ENCODE data around the gene AOPEP. TPM values are rescaled to one million over a fixed set of nuclear protein-coding genes. Genes with fewer than 3 reads are reported as not detected.

AOPEP gene
- total and polyA plus RNA-seq, 8 donors, result 73.9 to 407 (median 101) TPM

GRCh38 chr9:95076696-95077052 is 350.2 kb downstream of the AOPEP start:
- Histone ChIP-seq H3K27ac (peak overlapping the region; percentile 13 to 91 (median 81)), H3K4me3 (peak overlapping the region in 1 of 4 donors; percentile 17), H3K4me1 (peaks cover 72 to 100% (median 91%) of the 10 kb centered on the region in 4 donors), H3K9me3 (no peaks in the 10 kb centered on the region), H3K27me3 (no peaks in the 10 kb centered on the region), H3K36me3 (peaks cover 14 to 41% (median 20%) of the 10 kb centered on the region in 4 donors)
- 22 to 57% (median 43%) methylated on average over 1 of the region's 1 CpG for WGBS, 5 donors
- intact Hi-C loops (cut with DNase I; ENCODE audit: low total_unique reads), result no loop called here
- TF ChIP-seq POLR2AphosphoS5 (IDR thresholded peaks at IDR 0.05) (no peak), CTCF (IDR thresholded peaks at IDR 0.05) (no peak), EP300 (IDR thresholded peaks at IDR 0.05) (no peak), POLR2A (IDR thresholded peaks at IDR 0.05) (no peak)
- no peak for DNase-seq

DNA sequence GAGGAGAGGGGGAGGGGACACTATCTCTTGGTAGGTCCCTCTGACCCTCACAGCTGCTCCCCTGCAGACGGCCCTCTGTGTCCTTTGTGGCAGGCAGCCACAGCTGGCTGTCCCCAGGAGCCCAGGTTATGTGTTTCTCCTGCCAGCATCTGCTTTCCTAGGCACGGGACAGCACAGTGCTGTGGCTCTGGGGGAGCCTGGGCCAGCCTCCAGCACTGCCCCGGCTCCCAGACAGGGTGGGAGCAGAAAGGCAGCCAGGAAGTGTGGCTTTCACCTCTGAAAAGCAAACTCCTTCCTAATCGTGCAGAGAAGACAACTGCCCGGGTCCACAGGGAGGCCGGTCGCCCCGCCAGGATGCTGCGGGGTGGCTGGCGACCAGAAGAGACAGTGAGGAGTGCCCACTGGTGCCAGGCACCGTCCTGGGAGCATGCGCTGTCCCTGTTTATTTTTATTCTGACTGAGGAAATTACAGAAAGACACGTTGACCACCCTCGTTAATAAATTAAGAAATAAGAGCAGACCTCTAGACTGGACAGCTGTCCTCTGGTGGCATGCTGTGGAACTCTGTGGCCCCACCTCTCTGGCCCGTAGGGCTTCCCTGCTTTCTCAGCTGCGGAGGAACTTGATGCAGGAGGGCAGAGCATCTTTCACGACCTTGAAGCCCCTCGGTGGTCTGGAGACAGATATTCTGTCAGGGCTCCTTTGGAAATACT is 350.7 kb downstream of the AOPEP start:
- Histone ChIP-seq H3K4me3 (peak overlapping the region in 2 of 4 donors; percentile 2 to 17), H3K36me3 (peaks cover 19 to 42% (median 24%) of the 10 kb centered on the region in 4 donors), H3K27me3 (no peaks in the 10 kb centered on the region), H3K4me1 (peaks cover 66 to 100% (median 90%) of the 10 kb centered on the region in 4 donors), H3K9me3 (no peaks in the 10 kb centered on the region), H3K27ac (peak overlapping the region; percentile 13 to 91 (median 81))
- WGBS, 5 donors, result 32 to 40% (median 37%) methylated on average over 16 to 18 of the region's 18 CpGs
- TF ChIP-seq EP300 (IDR thresholded peaks at IDR 0.05) (no peak), POLR2AphosphoS5 (IDR thresholded peaks at IDR 0.05) (peak in 1 of 3 donors; percentile 14), CTCF (IDR thresholded peaks at IDR 0.05) (peak in 1 of 7 experiments; percentile 4), POLR2A (IDR thresholded peaks at IDR 0.05) (no peak)
- intact Hi-C loops (cut with DNase I; ENCODE audit: low total_unique reads), result no loop called here
- peak in 1 of 2 donors; percentile 25 for DNase-seq

GRCh38 chr9:95077766-95078370 is 351.4 kb downstream of the AOPEP start:
- WGBS, 5 donors, result 33 to 54% (median 45%) methylated on average over 17 of the region's 17 CpGs
- peaks cover 64 to 100% (median 88%) of the 10 kb centered on the region in 4 donors for H3K4me1 ChIP-seq

More at GRCh38 chr9:95077766-95078370, 351.4 kb downstream of the AOPEP start:
- H3K27ac ChIP-seq, result peak overlapping the region; percentile 13 to 91 (median 81)
- peak; percentile 43 to 60 for DNase-seq
- H3K9me3 ChIP-seq, result no peaks in the 10 kb centered on the region
- no peak for TF ChIP-seq POLR2AphosphoS5 (IDR thresholded peaks at IDR 0.05)
- no peak for TF ChIP-seq EP300 (IDR thresholded peaks at IDR 0.05)
- peak in 1 of 7 experiments; percentile 3 for TF ChIP-seq CTCF (IDR thresholded peaks at IDR 0.05)
- peaks cover 25 to 49% (median 31%) of the 10 kb centered on the region in 4 donors for H3K36me3 ChIP-seq
- intact Hi-C loops (cut with DNase I; ENCODE audit: low total_unique reads), result no loop called here
- H3K4me3 ChIP-seq, result peak overlapping the region in 1 of 4 donors; percentile 2
- H3K27me3 ChIP-seq, result no peaks in the 10 kb centered on the region
